IMR-90 (cell line): Measurements from ENCODE around the gene ALS2CL.
A peak's percentile ranks its signal among the peaks of the same experiment; 100 is the strongest.

Source experiments
- BHLHE40 ChIP-seq: fragments of 150-350 bp; IDR thresholded peaks from 2 replicates; pipeline ENCODE4 v1.6.1; 2016; ENCODE audit warnings: mild to moderate bottlenecking, low read depth, low read length
- CEBPB ChIP-seq: IDR thresholded peaks from 2 replicates; pipeline ENCODE4 v1.6.1; 2012; ENCODE audit warnings: low read depth, low read length, improper control_type of control experiment
- CTCF ChIP-seq: conservative IDR thresholded peaks from 2 replicates; pipeline ENCODE4 v1.5.1; 2012; ENCODE audit warnings: mild to moderate bottlenecking, low read depth, low read length, improper control_type of control experiment
- ELK1 ChIP-seq: fragments of 150-350 bp; IDR thresholded peaks from 2 replicates; pipeline ENCODE4 v1.6.1; 2016; ENCODE audit warnings: low read depth, mild to moderate bottlenecking, low read length, moderate library complexity, borderline replicate concordance
- MAFK ChIP-seq: IDR thresholded peaks from 2 replicates; pipeline ENCODE4 v1.6.1; 2012; ENCODE audit warnings: low read depth, low read length, improper control_type of control experiment
- MAZ ChIP-seq: IDR thresholded peaks from 2 replicates; pipeline ENCODE4 v1.6.1; 2012; ENCODE audit warnings: low read depth, mild to moderate bottlenecking, low read length, improper control_type of control experiment, moderate library complexity, borderline replicate concordance
- MXI1 ChIP-seq: IDR thresholded peaks from 2 replicates; pipeline ENCODE4 v1.6.1; 2012; ENCODE audit warnings: low read depth, mild to moderate bottlenecking, low read length, moderate library complexity, borderline replicate concordance
- NFE2L2 ChIP-seq: fragments of 150-350 bp; IDR thresholded peaks from 2 replicates; pipeline ENCODE4 v1.6.1; 2016; ENCODE audit warnings: low read depth, mild to moderate bottlenecking, low read length
- POLR2A ChIP-seq: IDR thresholded peaks from 2 replicates; pipeline ENCODE4 v1.6.1; 2012; ENCODE audit warnings: mild to moderate bottlenecking, low read depth, low read length
- RAD21 ChIP-seq: IDR thresholded peaks from 2 replicates; pipeline ENCODE4 v1.6.1; 2012; ENCODE audit warnings: low read length, improper control_type of control experiment
- RCOR1 ChIP-seq: IDR thresholded peaks from 2 replicates; pipeline ENCODE4 v1.6.1; 2012; ENCODE audit warnings: mild to moderate bottlenecking, low read length, improper control_type of control experiment; ENCODE audit not compliant: insufficient replicate concordance
- SMC3 ChIP-seq: fragments of 150-350 bp; IDR thresholded peaks from 2 replicates; pipeline ENCODE4 v1.6.1; 2016; ENCODE audit warnings: low read depth, mild to moderate bottlenecking, antibody characterized with exemption, low read length, moderate library complexity

- TF ChIP-seq POLR2A (no peak), CTCF (peak; percentile 99), MAFK (peak; percentile 62), ELK1 (no peak), RCOR1 (no peak), MXI1 (no peak), CEBPB (no peak), BHLHE40 (no peak; the same call in 1 of the 2 replicates), RAD21 (peak; percentile 82), MAZ (peak; percentile 46; the same call in 1 of the 2 replicates), NFE2L2 (no peak), SMC3 (peak; percentile 94)
Measured at GRCh38 chr3:46629551-46630517, 63.6 kb downstream of the ALS2CL start.
